Measurements from ENCODE around the gene SIX3. TPM values are rescaled to one million over a fixed set of nuclear protein-coding genes. Genes with fewer than 3 reads are reported as not detected.

SIX3 gene
- under 1 TPM in 1 of 2 donors, not detected in 1; 0.06 TPM for total RNA-seq
- under 1 TPM in 1 of 2 donors, not detected in 1; 0.02 TPM for polyA plus RNA-seq
- long read RNA-seq, donor 1: 0 reads
- long read RNA-seq, donor 2: 0 reads
- long read RNA-seq, donor 3: 0 reads
- long read RNA-seq, donor 4: 0 reads
- long read RNA-seq, donor 5: 0 reads

GRCh38 chr2:44941551-44942234, at the start of gene SIX3:
Gene SIX3, plus strand, starts transcription at chr2:44941702. Its CDS starts 403 bp downstream, at chr2:44942105.
- H3K9me3 ChIP-seq (ENCODE audit: control insufficient read depth in 4 of 4, insufficient read depth in 3 of 4, low read length in 3 of 4): no peaks in the 10 kb centered on the region
- H3K27me3 ChIP-seq (ENCODE audit: control insufficient read depth in 3 of 3, insufficient read depth in 3 of 3, low read length in 2 of 3): peaks cover 6 to 91% (median 79%) of the 10 kb centered on the region in 3 donors
- ATAC-seq (ENCODE audit: insufficient read depth, low FRiP score) (no peak), DNase-seq (no peak)
- H3K9ac ChIP-seq (ENCODE audit: insufficient read depth in 1 of 2, low read length in 2 of 2): no peak within 1 kb of the TSS
- H3K27ac ChIP-seq (ENCODE audit: low read depth in 1 of 2, low read length in 1 of 2): no peak within 1 kb of the TSS
- H3K4me3 ChIP-seq: peak within 1 kb of the TSS; percentile 26
- 1 to 3% methylated on average over 39 of the region's 39 CpGs for WGBS, 2 donors
- TF ChIP-seq CTCF (IDR thresholded peaks at IDR 0.05; ENCODE audit: control extremely low read depth, extremely low read depth): no peak
- H3K4me1 ChIP-seq (ENCODE audit: control insufficient read depth in 5 of 5, insufficient read depth in 5 of 5, low read length in 5 of 5): peaks cover 0 to 37% (median 5%) of the 10 kb centered on the region in 5 donors
- no peaks in the 10 kb centered on the region for H3K36me3 ChIP-seq (ENCODE audit: control insufficient read depth in 4 of 4, insufficient read depth in 4 of 4, low read length in 4 of 4)

- H3K27ac ChIP-seq (ENCODE audit: low read depth in 1 of 2, low read length in 1 of 2): no peak overlapping the region
- TF ChIP-seq CTCF (IDR thresholded peaks at IDR 0.05; ENCODE audit: control extremely low read depth, extremely low read depth): no peak
- DNase-seq: no peak
- peaks cover 0 to 1% (median 0%) of the 10 kb centered on the region in 3 donors for H3K27me3 ChIP-seq (ENCODE audit: control insufficient read depth in 3 of 3, insufficient read depth in 3 of 3, low read length in 2 of 3)
- no peak overlapping the region for H3K4me3 ChIP-seq
- 34 to 48% methylated on average over 8 of the region's 8 CpGs for WGBS, 2 donors
- H3K9ac ChIP-seq (ENCODE audit: insufficient read depth in 1 of 2, low read length in 2 of 2): no peak overlapping the region
- peaks cover 0 to 9% (median 1%) of the 10 kb centered on the region in 4 donors for H3K9me3 ChIP-seq (ENCODE audit: control insufficient read depth in 4 of 4, insufficient read depth in 3 of 4, low read length in 3 of 4)
- no peaks in the 10 kb centered on the region for H3K4me1 ChIP-seq (ENCODE audit: control insufficient read depth in 5 of 5, insufficient read depth in 5 of 5, low read length in 5 of 5)
- no peaks in the 10 kb centered on the region for H3K36me3 ChIP-seq (ENCODE audit: control insufficient read depth in 4 of 4, insufficient read depth in 4 of 4, low read length in 4 of 4)
- no peak for ATAC-seq (ENCODE audit: insufficient read depth, low FRiP score)
Observed at GRCh38 chr2:44894058-44894457, 47.4 kb upstream of the SIX3 start.

- no peaks in the 10 kb centered on the region for H3K4me1 ChIP-seq (ENCODE audit: control insufficient read depth in 5 of 5, insufficient read depth in 5 of 5, low read length in 5 of 5)
- no peak for TF ChIP-seq CTCF (IDR thresholded peaks at IDR 0.05; ENCODE audit: control extremely low read depth, extremely low read depth)
- H3K36me3 ChIP-seq (ENCODE audit: control insufficient read depth in 4 of 4, insufficient read depth in 4 of 4, low read length in 4 of 4): no peaks in the 10 kb centered on the region
- ATAC-seq (ENCODE audit: insufficient read depth, low FRiP score) (no peak), DNase-seq (no peak)
- no peak overlapping the region for H3K9ac ChIP-seq (ENCODE audit: insufficient read depth in 1 of 2, low read length in 2 of 2)
- peaks cover 0 to 10% (median 0%) of the 10 kb centered on the region in 3 donors for H3K27me3 ChIP-seq (ENCODE audit: control insufficient read depth in 3 of 3, insufficient read depth in 3 of 3, low read length in 2 of 3)
- no peak overlapping the region for H3K4me3 ChIP-seq
- no peak overlapping the region for H3K27ac ChIP-seq (ENCODE audit: low read depth in 1 of 2, low read length in 1 of 2)
- WGBS, 2 donors: 78 to 89% methylated on average over 2 of the region's 2 CpGs
- H3K9me3 ChIP-seq (ENCODE audit: control insufficient read depth in 4 of 4, insufficient read depth in 3 of 4, low read length in 3 of 4): peaks cover 0 to 9% (median 1%) of the 10 kb centered on the region in 4 donors
Observed at GRCh38 chr2:44895061-44895460, 46.4 kb upstream of the SIX3 start.
